GM19193 (cell line): ENCODE measurements around the gene ANKS3.

Experiments used
- POLR2A ChIP-seq: IDR thresholded peaks from 4 replicates; pipeline ENCODE4 v1.6.1; 2011; ENCODE audit not compliant: insufficient read depth, insufficient read length; ENCODE audit errors: extremely low read depth

The ANKS3 gene

DNA sequence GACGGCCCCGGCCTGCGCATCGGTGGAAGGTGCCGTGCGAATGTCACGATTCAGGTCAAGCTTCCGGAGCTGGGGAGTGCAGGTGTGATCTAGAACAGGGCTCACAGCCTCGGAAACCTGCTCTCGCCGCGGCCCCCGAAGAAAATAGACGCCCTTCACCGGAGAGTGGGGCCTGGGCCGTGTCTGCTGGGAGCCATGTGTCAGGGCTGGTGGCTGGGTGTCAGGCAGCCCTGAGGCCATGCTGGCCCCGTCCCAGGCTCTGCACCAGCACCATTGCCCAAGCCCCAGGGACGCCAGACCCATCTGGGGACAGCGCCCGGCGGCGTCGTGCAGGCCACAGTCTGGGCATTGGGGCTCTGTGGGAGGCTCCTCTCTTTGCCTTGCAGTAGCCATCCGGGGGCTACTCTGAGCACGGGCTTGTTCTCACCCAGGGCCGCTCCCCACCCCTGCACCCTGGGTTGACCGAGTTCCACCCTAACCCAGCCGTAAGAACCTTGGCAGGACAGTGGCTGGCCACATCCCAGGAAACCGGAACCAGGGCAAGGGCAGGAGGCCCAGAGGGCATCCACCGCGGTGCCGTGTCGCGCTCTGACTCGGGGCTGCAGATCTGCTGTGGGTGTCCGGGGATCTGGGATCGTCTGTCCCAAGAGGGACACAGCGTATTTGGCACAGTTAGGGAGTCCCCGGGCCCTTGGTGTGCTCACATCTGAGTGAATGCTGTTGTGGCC lies 46.0 kb downstream of the ANKS3 start:
- no peak for TF ChIP-seq POLR2A

DNA sequence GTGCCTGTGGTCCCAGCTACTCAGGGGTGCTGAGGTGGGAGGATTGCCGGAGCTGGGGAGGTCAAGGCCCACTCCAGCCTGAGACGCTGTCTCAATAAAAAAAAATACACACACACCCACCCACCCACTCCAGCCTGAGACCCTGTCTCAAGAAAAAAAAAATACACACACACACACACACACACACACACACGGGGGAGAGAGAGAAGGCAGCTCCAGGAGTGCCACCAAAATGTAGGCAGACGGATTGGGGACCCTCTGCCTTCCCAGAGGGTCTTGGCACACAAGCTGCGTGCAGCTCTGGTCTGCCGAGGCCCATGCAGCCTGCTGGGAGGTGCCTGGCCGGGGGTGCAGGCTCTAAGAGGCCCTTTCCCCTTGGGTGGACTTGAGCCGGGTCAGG lies 46.7 kb downstream of the ANKS3 start:
- TF ChIP-seq POLR2A = no peak

DNA sequence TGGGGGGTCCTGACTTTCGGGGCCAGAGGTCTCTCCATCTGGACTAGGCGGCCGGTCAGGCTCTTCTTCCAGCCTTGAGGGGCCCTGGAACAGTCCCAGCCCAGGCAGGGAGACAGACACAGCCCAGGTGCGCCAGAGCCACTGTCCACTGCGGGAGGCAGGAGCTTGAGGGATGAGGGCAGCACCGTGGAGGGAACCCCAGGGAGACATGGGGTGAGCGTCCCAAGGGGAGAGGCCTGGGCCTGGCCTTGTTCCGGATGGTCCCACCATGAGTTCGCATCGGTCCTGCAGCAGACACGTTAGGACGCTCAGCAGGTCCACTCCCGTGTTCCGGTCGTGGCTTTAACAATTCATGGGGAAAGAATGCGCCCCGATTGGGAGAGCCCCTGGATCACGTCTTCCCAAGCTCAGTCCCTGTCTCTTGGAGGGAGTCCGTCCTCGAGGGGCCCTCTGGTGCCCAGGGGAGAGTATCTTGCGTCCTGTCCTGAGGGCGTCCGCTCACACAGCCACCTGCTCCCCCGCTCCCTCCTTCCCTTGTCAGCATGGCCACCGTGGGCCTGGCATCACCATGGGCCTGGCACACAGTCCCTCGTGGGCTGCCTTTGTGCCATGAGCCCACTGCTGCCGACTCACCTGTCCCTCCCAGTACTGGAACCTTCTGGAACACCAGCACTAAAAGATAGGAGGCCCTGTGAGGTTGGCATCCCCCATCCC lies 47.4 kb downstream of the ANKS3 start:
- no peak for TF ChIP-seq POLR2A

DNA sequence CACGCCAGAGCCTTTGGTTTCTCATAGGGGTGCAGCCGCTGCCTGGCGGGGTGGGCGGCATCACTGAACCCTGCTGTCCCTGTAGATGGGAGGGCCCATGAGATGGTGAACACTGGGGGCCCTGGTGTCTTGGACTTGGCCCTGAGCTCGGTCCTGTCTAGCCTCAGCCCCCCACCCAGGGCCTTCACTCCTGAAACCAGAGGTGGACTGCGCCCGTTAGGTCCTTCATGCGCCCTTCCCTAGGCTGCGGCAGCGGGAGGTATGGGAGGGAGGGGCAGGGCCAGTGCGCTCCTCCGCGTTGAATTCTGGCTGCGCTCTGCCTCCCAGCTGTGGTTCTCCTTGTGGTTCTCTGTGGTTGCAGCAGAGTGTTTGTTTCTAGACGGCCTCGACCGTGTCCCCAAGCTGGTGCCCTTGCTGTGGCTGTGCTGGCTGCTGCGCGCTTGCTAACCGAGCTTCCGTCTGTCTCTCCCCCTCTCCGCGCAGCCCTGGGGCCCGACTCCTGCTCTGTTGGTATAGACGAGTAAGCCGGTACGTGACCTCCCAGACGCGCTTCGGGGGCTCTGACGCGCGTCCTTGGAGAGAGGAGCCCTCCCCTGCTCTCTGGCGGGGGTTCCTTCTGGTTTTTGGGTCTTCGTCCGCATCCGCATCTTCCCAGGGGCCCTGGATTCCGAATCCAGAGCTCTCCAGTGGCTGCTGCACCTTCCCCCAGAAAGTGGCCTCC lies 48.1 kb downstream of the ANKS3 start:
- TF ChIP-seq POLR2A = no peak

DNA sequence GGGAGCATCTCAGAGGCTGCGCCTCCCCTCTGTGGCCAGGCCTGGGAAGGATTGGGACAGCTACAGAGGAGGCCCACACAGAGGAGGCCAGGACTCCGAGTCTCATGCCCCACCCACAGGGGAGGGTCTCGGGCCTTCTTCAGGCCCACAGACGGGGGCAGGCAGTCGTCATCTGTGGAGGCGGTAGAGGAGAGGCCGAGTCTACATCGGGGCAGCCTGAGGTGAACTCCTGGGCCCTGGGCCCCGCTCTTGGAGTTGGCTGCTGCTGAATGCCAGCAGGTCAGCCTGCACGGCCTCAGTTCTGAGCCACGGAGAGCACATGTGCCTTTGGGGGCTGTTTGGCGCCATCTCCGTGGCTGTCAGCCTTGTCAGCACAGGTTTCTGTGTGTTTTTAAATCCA lies 48.8 kb downstream of the ANKS3 start:
- no peak for TF ChIP-seq POLR2A

DNA sequence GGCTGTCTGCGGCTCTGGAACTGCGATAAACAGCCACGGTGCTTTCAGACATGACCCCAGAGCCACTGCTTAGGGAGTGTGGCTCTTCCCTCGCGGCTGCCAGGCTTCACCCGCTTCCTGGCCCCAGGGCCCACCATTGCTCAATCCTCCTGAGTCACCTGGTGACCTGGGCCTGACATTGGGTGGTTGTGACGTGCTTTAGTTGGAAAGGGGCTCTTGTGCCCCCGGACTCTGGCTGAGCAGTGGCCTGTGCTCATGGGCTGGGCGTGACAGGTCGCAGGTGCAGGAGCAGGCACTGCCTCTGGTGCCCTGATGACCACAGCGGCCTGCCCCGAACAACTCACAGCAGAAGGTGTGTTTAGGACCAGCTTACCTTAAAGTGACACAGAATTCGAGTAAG lies 49.3 kb downstream of the ANKS3 start:
- TF ChIP-seq POLR2A = no peak

DNA sequence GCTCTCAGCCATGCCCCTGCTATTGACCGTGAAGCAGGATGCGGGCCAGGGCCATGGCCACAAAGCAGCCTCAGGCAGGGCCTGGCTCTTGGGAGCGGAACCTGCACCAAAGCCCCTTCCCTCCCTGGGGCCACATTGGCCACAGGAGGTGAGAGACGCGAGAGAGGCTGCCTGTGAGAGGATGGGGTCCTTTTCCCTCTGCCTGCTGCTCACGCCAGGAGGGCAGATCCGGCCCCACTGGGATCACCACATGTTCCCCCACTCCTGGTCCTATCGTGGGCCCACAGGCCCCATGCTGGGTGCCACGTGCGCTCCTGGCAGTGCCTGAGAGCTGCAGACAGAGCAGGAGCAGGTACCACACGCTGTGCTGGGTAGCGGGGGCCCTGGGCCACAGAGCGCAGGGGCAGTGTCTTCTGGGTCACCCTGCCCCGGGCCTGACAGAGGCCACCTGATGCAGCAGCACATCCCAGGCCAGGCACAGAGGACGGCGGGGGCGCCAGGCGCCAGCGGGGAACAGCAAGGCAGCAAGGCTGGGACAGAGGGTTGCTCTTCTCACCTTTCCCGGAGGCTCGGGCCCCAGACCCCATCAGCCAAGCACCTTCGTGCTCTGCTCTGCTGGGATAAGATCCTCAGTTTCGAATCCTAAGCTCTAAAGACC lies 49.9 kb downstream of the ANKS3 start:
- no peak for TF ChIP-seq POLR2A

DNA sequence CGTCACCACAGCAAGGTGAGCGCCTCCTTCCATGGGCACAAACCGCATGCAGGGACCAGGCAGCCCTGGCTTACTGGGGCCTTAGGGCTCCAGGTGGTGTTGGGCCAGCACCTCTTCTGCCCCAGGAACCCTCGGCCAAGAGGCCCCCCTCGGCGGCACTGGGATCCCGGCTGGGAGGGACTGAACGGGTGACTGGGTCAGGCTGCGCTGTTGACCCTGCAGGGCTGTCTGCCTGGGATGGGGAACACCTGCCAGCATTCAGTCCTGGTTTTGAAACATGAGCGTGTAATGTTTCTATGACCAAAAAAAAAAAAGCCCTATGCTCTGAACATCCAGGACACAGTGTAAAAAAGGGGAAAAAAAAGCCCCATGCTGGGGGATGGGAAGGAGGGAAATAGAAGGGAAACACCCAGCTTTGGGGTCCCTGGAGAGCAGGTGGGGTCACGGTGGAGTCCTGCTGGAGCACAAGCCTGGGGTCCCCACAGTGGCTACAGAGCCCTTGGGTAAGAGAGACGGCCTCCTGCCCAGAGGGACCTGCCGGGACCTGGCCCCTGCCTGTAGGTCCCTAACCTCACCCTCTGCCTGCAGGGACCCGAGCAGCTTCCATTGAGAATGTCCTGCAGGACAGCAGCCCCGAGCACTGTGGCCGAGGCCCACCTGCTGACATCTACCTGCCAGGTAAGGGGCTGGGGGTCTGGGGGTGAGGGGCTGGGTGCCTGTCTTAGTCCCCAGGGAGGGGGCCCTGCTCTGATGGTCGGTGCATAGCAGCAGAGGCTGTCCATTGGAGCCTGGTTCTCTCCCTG lies 50.6 kb downstream of the ANKS3 start:
- no peak for TF ChIP-seq POLR2A

DNA sequence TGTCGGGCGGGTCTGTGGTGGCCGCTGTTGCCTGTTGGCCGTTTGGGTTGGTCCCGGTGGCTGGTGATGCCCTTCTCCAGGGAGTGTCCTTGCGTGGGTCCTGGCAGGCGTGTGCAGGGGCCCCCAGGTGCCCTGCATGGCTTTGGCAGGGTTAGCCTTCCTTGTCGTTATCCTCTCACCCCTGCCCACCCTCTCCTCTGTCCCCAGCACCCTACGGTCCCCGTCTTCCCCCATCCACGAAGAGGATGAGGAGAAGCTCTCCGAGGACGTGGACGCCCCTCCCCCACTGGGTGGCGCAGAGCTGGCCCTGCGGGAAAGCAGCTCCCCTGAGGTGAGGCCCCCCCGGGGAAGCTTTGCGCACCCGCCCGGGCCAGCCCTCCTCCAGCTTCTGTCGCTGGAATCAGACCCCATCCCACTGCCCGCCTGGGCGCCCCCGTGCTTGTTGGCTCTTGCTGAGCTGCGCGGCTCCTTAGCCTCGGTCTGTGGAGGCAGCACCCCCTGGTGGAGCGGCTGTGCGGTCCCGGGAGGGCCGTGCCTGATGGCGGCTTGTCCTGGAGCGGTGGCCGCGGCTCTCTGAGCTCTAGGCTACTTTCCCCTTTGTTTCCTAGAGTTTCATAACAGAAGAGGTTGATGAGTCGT lies 51.3 kb downstream of the ANKS3 start:
- TF ChIP-seq POLR2A = no peak

DNA sequence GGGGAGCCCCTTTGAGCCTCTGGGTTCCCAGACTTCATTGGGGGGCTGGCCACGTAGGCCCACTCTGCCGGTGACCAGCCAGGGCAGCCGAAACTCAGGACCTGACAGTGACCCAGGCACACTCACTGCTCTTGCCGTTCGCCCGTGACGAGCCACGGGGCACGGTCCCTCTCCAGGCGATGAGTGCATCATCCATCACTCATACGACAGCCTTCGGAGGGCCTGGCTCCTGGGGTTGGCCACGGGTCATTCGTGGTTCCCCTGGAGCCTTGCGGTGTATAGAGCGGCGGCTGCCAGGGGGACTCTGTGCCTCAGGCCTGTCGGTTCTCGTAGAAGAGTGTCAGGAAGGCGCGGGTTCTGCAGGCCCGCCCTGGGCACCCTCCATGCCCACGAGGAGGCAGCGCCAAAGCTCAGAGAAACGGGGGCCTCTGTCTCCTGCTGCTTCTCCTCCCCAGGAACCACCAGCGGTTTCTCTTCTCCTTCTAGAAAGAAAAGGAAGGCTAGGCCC lies 51.9 kb downstream of the ANKS3 start:
- TF ChIP-seq POLR2A = no peak

DNA sequence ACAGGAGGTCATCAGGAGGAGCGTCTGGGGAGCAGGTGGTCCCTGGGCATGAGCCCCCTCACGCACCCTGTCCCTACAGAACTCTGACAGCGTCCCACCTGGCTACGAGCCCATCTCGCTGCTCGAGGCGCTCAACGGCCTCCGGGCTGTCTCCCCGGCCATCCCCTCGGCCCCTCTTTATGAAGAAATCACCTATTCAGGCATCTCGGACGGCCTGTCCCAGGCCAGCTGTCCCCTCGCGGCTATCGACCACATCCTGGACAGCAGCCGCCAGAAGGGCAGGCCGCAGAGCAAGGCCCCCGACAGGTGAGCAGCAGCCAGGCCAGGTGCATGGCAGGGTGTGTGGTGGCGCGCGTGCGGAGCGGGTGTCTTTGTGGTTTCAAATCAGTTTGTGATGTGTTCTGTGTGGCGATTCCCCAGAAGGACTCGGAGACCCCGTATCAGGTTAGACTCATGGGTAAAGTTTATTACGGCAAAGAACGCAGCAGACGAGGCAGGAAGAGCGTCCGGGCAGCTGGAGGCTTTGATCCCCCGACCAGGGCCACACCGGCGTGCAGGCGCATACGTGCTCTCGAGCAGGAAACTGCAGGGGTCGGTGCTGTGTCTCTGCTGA lies 52.5 kb downstream of the ANKS3 start:
- TF ChIP-seq POLR2A = no peak

DNA sequence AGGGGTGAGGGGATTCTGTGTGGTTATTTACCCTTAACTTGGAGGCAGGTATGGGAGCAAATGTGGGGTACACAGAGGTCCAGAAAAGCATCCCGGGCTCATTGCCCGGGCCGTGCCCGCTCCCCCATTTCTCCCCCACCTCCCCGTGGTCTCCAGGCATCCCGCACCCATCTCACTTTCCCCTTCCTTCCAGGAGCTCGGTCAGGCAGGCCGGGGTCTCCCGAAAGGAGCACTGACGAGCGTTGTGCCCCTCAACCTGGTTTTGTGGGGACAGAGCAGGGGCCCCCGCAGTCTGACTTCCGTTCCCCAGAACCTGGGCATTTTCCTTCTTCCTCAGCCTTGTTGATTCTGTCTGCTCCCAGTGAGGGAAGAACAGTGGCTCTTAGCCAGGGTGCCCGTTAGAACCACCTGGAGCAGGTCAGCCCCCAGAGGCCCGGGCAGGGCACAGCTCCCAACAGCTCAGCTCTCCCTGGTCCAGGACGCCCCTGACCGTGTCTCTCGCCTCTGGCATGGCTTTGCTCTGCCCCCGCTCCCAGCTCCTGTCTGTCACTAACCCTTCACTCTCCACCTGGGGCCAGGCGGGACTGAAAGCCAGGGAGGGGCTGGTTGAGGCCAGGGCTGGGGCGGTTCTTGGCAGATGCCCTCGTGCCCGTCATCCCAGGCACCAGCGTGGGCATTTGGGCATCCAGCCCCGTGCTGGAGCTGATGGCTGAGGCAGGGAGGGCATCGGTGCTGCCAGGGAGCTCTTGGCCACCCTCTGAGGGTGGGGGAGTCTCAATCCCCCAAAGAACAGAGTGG lies 53.2 kb downstream of the ANKS3 start:
- TF ChIP-seq POLR2A = no peak
